AG04450 (cell line): Measurements from ENCODE around the gene AP2A2. TPM values are rescaled to one million over a fixed set of nuclear protein-coding genes. Genes with fewer than 3 reads are reported as not detected.

ENCODE experiments used
- CTCF ChIA-PET: fragments of 300-600, 350-600 bp; formaldehyde crosslinking; extraction: SDS; loops from one replicate; lab custom pipeline; 2022; ENCODE audit warnings: antibody characterized with exemption, inconsistent platforms; lab: Charles Lee
- POLR2A ChIA-PET: fragments of 350-600 bp; formaldehyde crosslinking; extraction: SDS; loops from one replicate; lab custom pipeline; 2021; ENCODE audit warnings: antibody characterized with exemption, inconsistent platforms; lab: Yijun Ruan, JAX
- DNase-seq: peaks from one replicate; pipeline ENCODE4 v3.0.0-alpha.2; 2011; ENCODE audit warnings: low read depth, low spot score
- H3K27ac ChIP-seq: one replicate; pipeline ENCODE4 v1.5.1; 2012; ENCODE audit warnings: low read depth, low read length, control low read depth
- H3K27me3 ChIP-seq: one replicate; pipeline ENCODE4 v1.6.0; 2012; ENCODE audit warnings: low read length; ENCODE audit not compliant: control insufficient read depth, insufficient read depth
- H3K4me3 ChIP-seq: 2 replicates; pipeline ENCODE4 v1.5.1; 2011; ENCODE audit warnings: mild to moderate bottlenecking, low read depth, low read length, control low read depth
- H3K9me3 ChIP-seq: 2 replicates; pipeline ENCODE4 v1.5.1; 2012; ENCODE audit warnings: low read length; ENCODE audit not compliant: control insufficient read depth, insufficient read depth
- CTCF ChIP-seq: IDR thresholded peaks from 2 replicates; pipeline ENCODE4 v1.5.1; 2011; ENCODE audit warnings: low read depth, low read length, control low read depth, inconsistent platforms
- polyA plus RNA-seq: library from polyadenylated mRNA; depleted of rRNA; stranded (reverse); fragments of >200 nt; gene quantifications from 2 replicates; pipeline ENCODE4 v1.2.3, GENCODE V29; 2011

The AP2A2 gene
- polyA plus RNA-seq, 1 experiment = 54.2 TPM

DNA sequence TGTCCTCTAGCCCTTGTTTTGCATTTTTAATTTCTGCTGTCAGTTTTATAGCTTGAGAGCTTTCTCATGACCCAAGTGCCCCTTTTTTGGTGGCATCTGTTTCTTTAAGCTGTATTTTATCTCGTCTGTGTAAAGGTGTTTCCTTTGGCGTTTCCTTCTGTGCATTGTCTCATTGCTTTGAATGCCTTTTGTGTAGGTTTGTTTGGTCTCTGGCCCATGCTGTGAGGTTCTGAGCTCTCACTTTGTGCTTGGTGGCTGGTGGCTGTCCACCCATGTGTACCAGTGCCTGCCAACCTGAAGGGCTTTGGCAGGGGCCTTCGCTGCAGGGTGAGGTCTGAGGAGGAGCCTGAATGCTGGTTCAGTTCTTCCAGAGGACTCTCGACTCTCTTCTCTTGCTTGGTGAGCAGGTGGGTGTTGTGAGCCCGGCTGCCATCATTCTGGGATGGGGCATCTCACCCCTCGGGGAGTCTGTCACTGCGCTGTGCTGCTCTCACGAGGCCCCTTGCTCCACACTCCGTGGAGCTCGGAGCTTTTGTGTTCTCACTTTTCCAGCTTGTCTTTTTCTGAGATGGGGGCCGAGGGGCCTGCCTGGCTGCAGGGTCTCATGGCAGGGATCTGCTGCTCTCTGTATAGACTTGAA, 14.9 kb downstream of the AP2A2 start:
- Histone ChIP-seq H3K27ac (no peak overlapping the region), H3K9me3 (no peaks in the 10 kb centered on the region), H3K27me3 (no peaks in the 10 kb centered on the region), H3K4me3 (no peak overlapping the region)
- ChIA-PET POLR2A (no interaction called here), CTCF (interaction anchor here (1.5 kb wide), 1 partner anchor 16 kb away, joined by 5 read pairs; no protein-coding TSS in a partner anchor)
- no peak for DNase-seq
- no peak for TF ChIP-seq CTCF

- ChIA-PET CTCF (no interaction called here), POLR2A (no interaction called here)
- Histone ChIP-seq H3K27ac (peak overlapping the region; percentile 61), H3K4me3 (no peak overlapping the region), H3K27me3 (no peaks in the 10 kb centered on the region), H3K9me3 (no peaks in the 10 kb centered on the region)
- no peak for DNase-seq
- no peak for TF ChIP-seq CTCF
These were observed 17.2 kb downstream of the AP2A2 start for GRCh38 chr11:942823-943222.

GRCh38 chr11:944711-945470, 19.2 kb downstream of the AP2A2 start:
- no peak overlapping the region for H3K4me3 ChIP-seq
- DNase-seq = no peak
- peaks cover 10% of the 10 kb centered on the region for H3K9me3 ChIP-seq
- CTCF ChIA-PET = interaction anchor here (0.6 kb wide), 1 partner anchor 46 kb away, joined by 4 read pairs; no protein-coding TSS in a partner anchor
- POLR2A ChIA-PET = no interaction called here
- no peak for TF ChIP-seq CTCF
- no peaks in the 10 kb centered on the region for H3K27me3 ChIP-seq
- no peak overlapping the region for H3K27ac ChIP-seq

- POLR2A ChIA-PET = interaction anchor here (0.6 kb wide), 1 partner anchor 52 kb away, joined by 3 read pairs; no protein-coding TSS in a partner anchor
- CTCF ChIA-PET = no interaction called here
- Histone ChIP-seq H3K9me3 (peaks cover 10% of the 10 kb centered on the region), H3K27ac (no peak overlapping the region), H3K27me3 (no peaks in the 10 kb centered on the region), H3K4me3 (no peak overlapping the region)
- no peak for DNase-seq
- TF ChIP-seq CTCF = no peak
These were observed 20.3 kb downstream of the AP2A2 start for GRCh38 chr11:945986-946385.

- ChIA-PET CTCF (no interaction called here), POLR2A (no interaction called here)
- Histone ChIP-seq H3K27ac (no peak overlapping the region), H3K4me3 (no peak overlapping the region), H3K9me3 (peaks cover 10% of the 10 kb centered on the region), H3K27me3 (no peaks in the 10 kb centered on the region)
- TF ChIP-seq CTCF = no peak
- DNase-seq = no peak
These were observed 22.1 kb downstream of the AP2A2 start for GRCh38 chr11:947744-948143.
